NCI-H1694 treated with DMSO at 0.1 percent for 48 hours (cell line): ENCODE measurements around the gene ITPRID2.
"Not testable (repeated sequence)": the region's sequence is repeated elsewhere in the genome, so short reads cannot be mapped to it uniquely, and the experiment has no call there.

Source experiments
- DNase-seq: peaks from one replicate; lab custom pipeline; 2025; lab: John Stamatoyannopoulos, UW

The ITPRID2 gene

GRCh38 chr2:181959508-181959907 lies 68.0 kb downstream of the ITPRID2 start:
- DNase-seq = no peak

GRCh38 chr2:181961167-181961566 lies 69.6 kb downstream of the ITPRID2 start:
- DNase-seq = not testable (repeated sequence)

- no peak for DNase-seq
Observed at GRCh38 chr2:181962142-181962541, 70.6 kb downstream of the ITPRID2 start.

GRCh38 chr2:181970160-181970794 lies 78.7 kb downstream of the ITPRID2 start:
- no peak for DNase-seq

GRCh38 chr2:181971032-181971431 lies 79.5 kb downstream of the ITPRID2 start:
- no peak for DNase-seq

GRCh38 chr2:181972431-181973170 lies 81.1 kb downstream of the ITPRID2 start:
- DNase-seq = no peak

- no peak for DNase-seq
Observed at GRCh38 chr2:181973171-181973783, 81.7 kb downstream of the ITPRID2 start.

- DNase-seq = no peak
Observed at GRCh38 chr2:181977661-181978350, 86.3 kb downstream of the ITPRID2 start.

GRCh38 chr2:181978351-181979150 lies 87.0 kb downstream of the ITPRID2 start:
- DNase-seq = no peak
